SU-DHL-6 (cell line): Measurements from ENCODE around the gene EXOC6.

ENCODE experiments used
- H2AFZ ChIP-seq: fragments of 200-600 bp; sonication (generic); 2 replicates; pipeline ENCODE4 v1.6.1; 2014; ENCODE audit warnings: low read depth, mild to moderate bottlenecking, moderate library complexity, mixed read lengths, antibody characterized with exemption, low read length; ENCODE audit not compliant: severe bottlenecking
- H3F3A ChIP-seq: fragments of 200-600 bp; shearing (Covaris generic); 2 replicates; pipeline ENCODE4 v1.6.0; 2016; ENCODE audit warnings: antibody characterized with exemption, mild to moderate bottlenecking; ENCODE audit not compliant: insufficient read depth
- H3K27ac ChIP-seq: fragments of 200-600 bp; sonication (generic); 2 replicates; pipeline ENCODE4 v1.5.1; 2016; ENCODE audit warnings: low read depth, mild to moderate bottlenecking, low read length, moderate library complexity, mixed read lengths
- H3K27me3 ChIP-seq: fragments of 200-600 bp; sonication (generic), shearing (Covaris generic); 2 replicates; pipeline ENCODE4 v1.6.0; 2014; ENCODE audit warnings: mild to moderate bottlenecking, low read length
- H3K36me3 ChIP-seq: fragments of 200-600 bp; sonication (generic); 2 replicates; pipeline ENCODE4 v1.6.1; 2014; ENCODE audit warnings: mild to moderate bottlenecking, low read length, mixed read lengths
- H3K4me2 ChIP-seq: fragments of 300-600, 200-600 bp; shearing (Covaris generic), sonication (generic); 2 replicates; pipeline ENCODE4 v1.6.0; 2014; ENCODE audit warnings: low read length, low read depth, mild to moderate bottlenecking; ENCODE audit not compliant: poor library complexity, severe bottlenecking
- H3K4me3 ChIP-seq: fragments of 200-600 bp; sonication (generic); 2 replicates; pipeline ENCODE4 v1.5.1; 2014; ENCODE audit warnings: antibody characterized with exemption, low read length, mild to moderate bottlenecking, mixed read lengths; ENCODE audit not compliant: insufficient read depth, poor library complexity, severe bottlenecking
- H3K79me2 ChIP-seq: fragments of 200-600 bp; sonication (generic); 2 replicates; pipeline ENCODE4 v1.6.1; 2014; ENCODE audit warnings: mild to moderate bottlenecking, low read length, moderate library complexity; ENCODE audit not compliant: insufficient read depth
- H3K9ac ChIP-seq: fragments of 200-600 bp; sonication (generic); 2 replicates; pipeline ENCODE4 v1.7.0; 2014; ENCODE audit warnings: mild to moderate bottlenecking, low read length
- H3K9me2 ChIP-seq: fragments of 200-600 bp; sonication (generic); replicated peaks from 2 replicates; pipeline ENCODE4 v1.6.1; 2014; ENCODE audit warnings: low read length; ENCODE audit not compliant: insufficient read depth
- H3K9me3 ChIP-seq: fragments of 200-600 bp; sonication (generic); 2 replicates; pipeline ENCODE4 v1.6.1; 2014; ENCODE audit warnings: low read length, mixed read lengths; ENCODE audit not compliant: insufficient read depth
- H4K20me1 ChIP-seq: fragments of 200-600 bp; sonication (generic); 2 replicates; pipeline ENCODE4 v1.6.1; 2014; ENCODE audit warnings: low read depth, mild to moderate bottlenecking, antibody characterized with exemption, low read length, moderate library complexity, mixed read lengths
- EZH2phosphoT487 ChIP-seq: fragments of 200-600 bp; sonication (generic), shearing (Covaris generic); conservative IDR thresholded peaks from 2 replicates; pipeline ENCODE4 v1.6.1; 2018; ENCODE audit warnings: mild to moderate bottlenecking, antibody characterized with exemption, low read length, moderate library complexity, mixed read lengths
- TF ChIP-seq, protein P1 (sequence below): fragments of 200-600 bp; sonication (generic); IDR thresholded peaks from one replicate; pipeline ENCODE4 v1.5.1; 2017; ENCODE audit warnings: antibody characterized with exemption, mild to moderate bottlenecking, low read length, moderate library complexity; ENCODE audit not compliant: insufficient read depth, poor library complexity, severe bottlenecking

Gene EXOC6

DNA sequence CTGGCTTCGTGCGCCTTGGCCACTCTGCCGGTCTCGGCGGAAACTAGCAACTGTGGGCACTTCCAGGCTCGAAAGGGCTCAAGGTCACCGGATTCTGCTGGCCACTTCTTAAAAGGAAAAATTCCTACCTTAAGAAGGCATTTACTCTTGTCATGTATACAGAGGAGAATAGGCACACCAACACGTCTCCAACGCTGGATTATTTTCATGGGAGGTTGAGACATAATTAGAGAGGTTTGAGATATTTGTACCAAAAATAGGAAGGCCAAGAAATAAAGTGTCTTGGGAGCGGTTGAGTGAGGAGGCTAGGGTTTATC lies 220.9 kb downstream of the EXOC6 start:
- Histone ChIP-seq H3K9ac (no peak overlapping the region), H3K36me3 (no peaks in the 10 kb centered on the region), H3F3A (no peaks in the 10 kb centered on the region), H3K4me3 (no peak overlapping the region), H3K27ac (no peak overlapping the region), H2AFZ (no peak overlapping the region), H3K9me3 (no peaks in the 10 kb centered on the region), H3K27me3 (no peaks in the 10 kb centered on the region), H3K4me2 (no peak overlapping the region), H3K9me2 (no peaks in the 10 kb centered on the region), H4K20me1 (no peaks in the 10 kb centered on the region), H3K79me2 (no peaks in the 10 kb centered on the region)
- TF ChIP-seq, protein P1, sequence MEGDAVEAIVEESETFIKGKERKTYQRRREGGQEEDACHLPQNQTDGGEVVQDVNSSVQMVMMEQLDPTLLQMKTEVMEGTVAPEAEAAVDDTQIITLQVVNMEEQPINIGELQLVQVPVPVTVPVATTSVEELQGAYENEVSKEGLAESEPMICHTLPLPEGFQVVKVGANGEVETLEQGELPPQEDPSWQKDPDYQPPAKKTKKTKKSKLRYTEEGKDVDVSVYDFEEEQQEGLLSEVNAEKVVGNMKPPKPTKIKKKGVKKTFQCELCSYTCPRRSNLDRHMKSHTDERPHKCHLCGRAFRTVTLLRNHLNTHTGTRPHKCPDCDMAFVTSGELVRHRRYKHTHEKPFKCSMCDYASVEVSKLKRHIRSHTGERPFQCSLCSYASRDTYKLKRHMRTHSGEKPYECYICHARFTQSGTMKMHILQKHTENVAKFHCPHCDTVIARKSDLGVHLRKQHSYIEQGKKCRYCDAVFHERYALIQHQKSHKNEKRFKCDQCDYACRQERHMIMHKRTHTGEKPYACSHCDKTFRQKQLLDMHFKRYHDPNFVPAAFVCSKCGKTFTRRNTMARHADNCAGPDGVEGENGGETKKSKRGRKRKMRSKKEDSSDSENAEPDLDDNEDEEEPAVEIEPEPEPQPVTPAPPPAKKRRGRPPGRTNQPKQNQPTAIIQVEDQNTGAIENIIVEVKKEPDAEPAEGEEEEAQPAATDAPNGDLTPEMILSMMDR, result no peak
- no peak for TF ChIP-seq EZH2phosphoT487

DNA sequence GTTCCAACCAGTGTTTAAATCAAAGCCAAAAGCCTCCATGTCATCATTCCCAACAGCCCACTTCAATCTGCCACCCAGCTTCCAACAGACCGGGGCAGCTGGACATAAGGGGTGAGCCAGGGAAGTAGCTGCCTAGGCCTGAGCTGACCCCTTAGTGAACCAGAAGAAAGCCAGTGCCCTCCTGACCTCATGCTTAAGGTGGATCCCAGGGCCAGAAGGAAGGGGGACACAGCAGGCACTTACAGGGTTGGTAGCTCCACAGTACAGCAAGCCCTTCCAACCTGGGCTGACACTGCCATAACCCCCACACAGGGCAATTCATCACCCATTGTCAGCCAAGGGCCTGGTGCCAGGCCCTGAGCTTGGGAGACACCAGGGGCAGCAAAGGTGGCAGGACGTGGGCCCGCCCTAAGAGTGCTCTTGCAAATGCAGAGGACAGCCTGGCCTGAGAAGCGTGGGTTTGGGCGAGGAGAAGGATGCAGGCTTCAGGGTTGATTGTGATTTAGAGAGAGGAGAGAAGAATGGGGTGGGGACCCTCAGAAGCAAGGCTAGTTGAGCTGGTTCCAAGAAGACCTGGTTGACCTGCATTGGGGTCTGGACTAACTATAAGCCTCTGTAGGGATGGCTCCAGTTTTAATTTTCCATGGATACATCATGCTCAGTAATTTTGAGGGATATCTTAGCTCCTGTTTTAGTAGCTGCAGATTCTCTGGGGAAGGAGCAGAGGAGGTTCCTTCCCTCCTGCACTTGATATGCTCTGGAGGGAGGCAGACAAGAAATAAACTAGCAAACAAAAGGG lies 222.3 kb downstream of the EXOC6 start:
- Histone ChIP-seq H3K4me2 (no peak overlapping the region), H3K9me3 (no peaks in the 10 kb centered on the region), H2AFZ (no peak overlapping the region), H3K27ac (no peak overlapping the region), H4K20me1 (no peaks in the 10 kb centered on the region), H3K9me2 (no peaks in the 10 kb centered on the region), H3K36me3 (no peaks in the 10 kb centered on the region), H3K4me3 (no peak overlapping the region), H3K79me2 (no peaks in the 10 kb centered on the region), H3F3A (no peaks in the 10 kb centered on the region), H3K9ac (no peak overlapping the region), H3K27me3 (no peaks in the 10 kb centered on the region)
- no peak for TF ChIP-seq EZH2phosphoT487
- TF ChIP-seq, protein P1, result no peak

DNA sequence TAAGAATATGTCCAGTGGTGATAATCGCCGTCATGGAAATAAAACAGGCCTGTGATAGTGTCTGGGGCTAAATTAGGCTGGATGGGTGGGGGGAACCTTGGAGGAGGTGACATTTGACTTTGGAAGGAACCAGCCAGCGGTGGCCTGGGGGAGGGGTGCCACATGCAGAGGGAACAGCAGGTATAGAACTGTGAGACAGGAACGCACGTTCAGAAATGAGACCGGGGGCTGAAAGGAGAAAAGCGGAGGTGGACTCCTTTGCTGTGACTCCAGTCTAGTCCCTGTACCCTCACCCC lies 222.8 kb downstream of the EXOC6 start:
- Histone ChIP-seq H3K36me3 (no peaks in the 10 kb centered on the region), H3K4me3 (no peak overlapping the region), H3K9ac (no peak overlapping the region), H3F3A (no peaks in the 10 kb centered on the region), H3K9me3 (no peaks in the 10 kb centered on the region), H3K27ac (no peak overlapping the region), H3K79me2 (no peaks in the 10 kb centered on the region), H3K27me3 (no peaks in the 10 kb centered on the region), H3K9me2 (no peaks in the 10 kb centered on the region), H2AFZ (no peak overlapping the region), H3K4me2 (no peak overlapping the region), H4K20me1 (no peaks in the 10 kb centered on the region)
- TF ChIP-seq, protein P1, result no peak
- TF ChIP-seq EZH2phosphoT487, result no peak
